Measurements from ENCODE around the gene FEM1C. TPM values are rescaled to one million over a fixed set of nuclear protein-coding genes. Genes with fewer than 3 reads are reported as not detected.

Gene FEM1C
- total and polyA plus RNA-seq, 3 experiments from 2014 or later = 2.9 to 14.7 (median 14.1) TPM

DNA sequence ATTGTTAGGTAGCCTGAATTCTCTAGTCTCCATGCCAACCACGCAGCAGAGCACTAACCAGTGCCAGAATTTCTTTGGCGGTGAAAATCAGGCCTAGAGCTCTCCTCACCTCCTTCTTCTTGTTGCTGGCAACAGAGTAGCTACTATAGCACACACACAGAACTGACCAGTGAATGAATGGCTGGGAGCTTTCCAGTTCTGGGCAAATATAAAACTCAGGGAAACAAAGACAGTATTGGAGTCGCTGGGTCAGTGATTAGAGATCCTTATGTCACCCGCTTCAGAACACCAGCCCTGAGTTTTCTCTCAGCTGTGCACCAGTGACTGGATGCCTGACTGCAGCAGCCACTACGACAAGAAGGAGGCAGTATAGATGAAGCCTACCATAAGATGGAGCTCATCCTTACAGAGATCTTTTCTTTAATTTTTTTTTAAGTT, 26.9 kb upstream of the FEM1C start:
- Mint-ChIP-seq H3K4me3 (no peak overlapping the region), H3K27ac (no peak overlapping the region), H3K9me3 (no peaks in the 10 kb centered on the region), H3K4me1 (no peaks in the 10 kb centered on the region), H3K27me3 (peaks cover 2 to 8% of the 10 kb centered on the region in 2 donors), H3K36me3 (peaks cover 0 to 3% (median 0%) of the 10 kb centered on the region in 3 donors)
- DNase-seq = no peak
- Histone ChIP-seq H3K27me3 (ENCODE audit: insufficient read depth, low read length, poor library complexity, severe bottlenecking) (no peaks in the 10 kb centered on the region), H3K4me1 (ENCODE audit: insufficient read depth, low read length) (no peaks in the 10 kb centered on the region), H3K4me3 (ENCODE audit: low read length) (no peak overlapping the region), H3K27ac (ENCODE audit: low read depth, low read length) (no peak overlapping the region), H3K36me3 (ENCODE audit: insufficient read depth, low read length) (no peaks in the 10 kb centered on the region), H3K9me3 (ENCODE audit: low read length) (no peaks in the 10 kb centered on the region)
- ChIA-PET CTCF (interaction anchor here (1.5 kb wide), 1 partner anchor 26 kb away, joined by 3 read pairs; no protein-coding TSS in a partner anchor), POLR2A (interaction anchor here (1.0 kb wide), 1 partner anchor 270 kb away, joined by 3 read pairs; the partner anchor contains the start of gene ATG12)

GRCh38 chr5:115568668-115569067, 24.1 kb upstream of the FEM1C start:
- Mint-ChIP-seq H3K4me3 (no peak overlapping the region), H3K27ac (no peak overlapping the region), H3K9me3 (no peaks in the 10 kb centered on the region), H3K4me1 (no peaks in the 10 kb centered on the region), H3K36me3 (peaks cover 0 to 3% (median 0%) of the 10 kb centered on the region in 3 donors), H3K27me3 (peaks cover 3 to 7% of the 10 kb centered on the region in 2 donors)
- H3K27me3 ChIP-seq (ENCODE audit: insufficient read depth, low read length, poor library complexity, severe bottlenecking) = no peaks in the 10 kb centered on the region
- ChIA-PET POLR2A (no interaction called here), CTCF (interaction anchor here (1.5 kb wide), 1 partner anchor 262 kb away, joined by 3 read pairs; no protein-coding TSS in a partner anchor)
- H3K27ac ChIP-seq (ENCODE audit: low read depth, low read length) = no peak overlapping the region
- H3K36me3 ChIP-seq (ENCODE audit: insufficient read depth, low read length) = no peaks in the 10 kb centered on the region
- no peak overlapping the region for H3K4me3 ChIP-seq (ENCODE audit: low read length)
- no peaks in the 10 kb centered on the region for H3K4me1 ChIP-seq (ENCODE audit: insufficient read depth, low read length)
- H3K9me3 ChIP-seq (ENCODE audit: low read length) = no peaks in the 10 kb centered on the region
- DNase-seq = no peak

- Mint-ChIP-seq H3K27ac (no peak overlapping the region), H3K4me3 (no peak overlapping the region), H3K27me3 (peaks cover 9 to 25% of the 10 kb centered on the region in 2 donors), H3K9me3 (peaks cover 0 to 6% (median 0%) of the 10 kb centered on the region in 5 donors), H3K36me3 (peaks cover 0 to 11% (median 0%) of the 10 kb centered on the region in 3 donors), H3K4me1 (no peaks in the 10 kb centered on the region)
- no peaks in the 10 kb centered on the region for H3K9me3 ChIP-seq (ENCODE audit: low read length)
- no peak for DNase-seq
- no peak overlapping the region for H3K27ac ChIP-seq (ENCODE audit: low read depth, low read length)
- no peak overlapping the region for H3K4me3 ChIP-seq (ENCODE audit: low read length)
- ChIA-PET CTCF (interaction anchor here (0.9 to 1.2 kb wide), 2 partner anchors 9 to 20 kb away, joined by 4 to 5 read pairs; no protein-coding TSS in a partner anchor), POLR2A (no interaction called here)
- no peaks in the 10 kb centered on the region for H3K36me3 ChIP-seq (ENCODE audit: insufficient read depth, low read length)
- peaks cover 3% of the 10 kb centered on the region for H3K27me3 ChIP-seq (ENCODE audit: insufficient read depth, low read length, poor library complexity, severe bottlenecking)
- H3K4me1 ChIP-seq (ENCODE audit: insufficient read depth, low read length) = no peaks in the 10 kb centered on the region
These were observed 20.7 kb upstream of the FEM1C start for GRCh38 chr5:115565233-115565632.

GRCh38 chr5:115561176-115561575, 16.6 kb upstream of the FEM1C start:
- peaks cover 0 to 6% (median 0%) of the 10 kb centered on the region in 5 donors for H3K9me3 Mint-ChIP-seq
- ChIA-PET CTCF (interaction anchor here (0.9 to 1.2 kb wide), 2 partner anchors 14 to 255 kb away, joined by 3 to 5 read pairs; no protein-coding TSS in a partner anchor), POLR2A (no interaction called here)
- H3K36me3 Mint-ChIP-seq = peaks cover 0 to 10% (median 0%) of the 10 kb centered on the region in 3 donors
- H3K4me1 Mint-ChIP-seq = no peaks in the 10 kb centered on the region
- H3K27me3 ChIP-seq (ENCODE audit: insufficient read depth, low read length, poor library complexity, severe bottlenecking) = peaks cover 3% of the 10 kb centered on the region
- H3K36me3 ChIP-seq (ENCODE audit: insufficient read depth, low read length) = no peaks in the 10 kb centered on the region
- no peak for DNase-seq
- H3K27ac ChIP-seq (ENCODE audit: low read depth, low read length) = no peak overlapping the region
- H3K9me3 ChIP-seq (ENCODE audit: low read length) = no peaks in the 10 kb centered on the region
- H3K27me3 Mint-ChIP-seq = peaks cover 9 to 28% of the 10 kb centered on the region in 2 donors
- H3K27ac Mint-ChIP-seq = no peak overlapping the region
- H3K4me3 ChIP-seq (ENCODE audit: low read length) = no peak overlapping the region
- H3K4me1 ChIP-seq (ENCODE audit: insufficient read depth, low read length) = no peaks in the 10 kb centered on the region
- H3K4me3 Mint-ChIP-seq = no peak overlapping the region

DNA sequence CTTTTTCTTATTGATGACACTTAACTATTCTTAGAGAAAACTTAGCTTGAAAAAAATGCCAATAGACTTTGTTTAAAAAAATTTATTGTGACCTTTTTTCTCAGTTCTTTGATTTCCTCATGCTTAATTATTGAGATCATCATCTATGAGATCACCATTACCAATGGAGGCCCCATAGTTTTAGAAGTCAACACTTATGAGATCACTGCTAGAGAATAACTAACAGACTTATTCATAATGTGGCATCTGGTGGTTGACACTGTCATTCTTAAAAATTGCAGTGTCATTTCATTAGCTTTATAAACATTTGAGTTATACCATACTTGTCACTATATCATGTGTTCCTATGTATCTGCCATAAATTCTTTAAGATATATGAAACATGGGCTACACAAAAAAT, 14.9 kb upstream of the FEM1C start:
- H3K4me1 Mint-ChIP-seq = no peaks in the 10 kb centered on the region
- peaks cover 0 to 6% (median 0%) of the 10 kb centered on the region in 5 donors for H3K9me3 Mint-ChIP-seq
- H3K36me3 Mint-ChIP-seq = peaks cover 0 to 10% (median 0%) of the 10 kb centered on the region in 3 donors
- no peak overlapping the region for H3K4me3 Mint-ChIP-seq
- Histone ChIP-seq H3K36me3 (ENCODE audit: insufficient read depth, low read length) (no peaks in the 10 kb centered on the region), H3K27me3 (ENCODE audit: insufficient read depth, low read length, poor library complexity, severe bottlenecking) (peaks cover 3% of the 10 kb centered on the region), H3K9me3 (ENCODE audit: low read length) (no peaks in the 10 kb centered on the region), H3K4me1 (ENCODE audit: insufficient read depth, low read length) (no peaks in the 10 kb centered on the region), H3K4me3 (ENCODE audit: low read length) (no peak overlapping the region), H3K27ac (ENCODE audit: low read depth, low read length) (no peak overlapping the region)
- no peak overlapping the region for H3K27ac Mint-ChIP-seq
- CTCF ChIA-PET = no interaction called here
- POLR2A ChIA-PET = no interaction called here
- no peak for DNase-seq
- peaks cover 10 to 24% of the 10 kb centered on the region in 2 donors for H3K27me3 Mint-ChIP-seq

DNA sequence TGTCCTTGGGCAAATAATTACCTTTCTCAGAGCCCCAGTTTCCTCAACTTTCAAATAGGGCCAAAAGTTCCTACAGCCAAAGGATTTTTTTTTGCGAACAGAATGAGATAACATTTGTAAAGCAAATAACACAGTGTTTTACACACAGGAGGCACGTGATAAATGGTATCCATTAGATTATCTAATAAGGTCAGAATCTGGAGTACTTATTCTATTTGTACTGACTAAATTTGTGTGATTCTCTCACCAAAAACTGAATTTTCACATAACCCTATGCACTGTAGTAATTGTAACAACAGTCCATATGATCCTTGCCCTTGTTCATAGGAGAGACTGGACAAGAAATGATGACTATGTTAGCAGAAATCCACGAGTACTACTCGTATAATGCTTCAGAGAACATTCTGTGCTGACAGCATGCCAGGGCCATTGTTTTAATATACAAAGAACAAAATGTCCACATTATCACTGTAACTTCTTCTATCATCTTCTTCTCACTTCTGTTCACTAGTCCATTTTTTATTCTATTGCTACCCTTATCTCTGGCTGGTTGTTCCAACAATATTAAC, 13.9 kb upstream of the FEM1C start:
- H3K4me1 Mint-ChIP-seq = no peaks in the 10 kb centered on the region
- no peak overlapping the region for H3K4me3 Mint-ChIP-seq
- ChIA-PET POLR2A (no interaction called here), CTCF (no interaction called here)
- H3K36me3 Mint-ChIP-seq = peaks cover 0 to 10% (median 0%) of the 10 kb centered on the region in 3 donors
- no peak for DNase-seq
- Histone ChIP-seq H3K4me3 (ENCODE audit: low read length) (no peak overlapping the region), H3K27me3 (ENCODE audit: insufficient read depth, low read length, poor library complexity, severe bottlenecking) (peaks cover 3% of the 10 kb centered on the region), H3K9me3 (ENCODE audit: low read length) (no peaks in the 10 kb centered on the region), H3K36me3 (ENCODE audit: insufficient read depth, low read length) (no peaks in the 10 kb centered on the region), H3K4me1 (ENCODE audit: insufficient read depth, low read length) (no peaks in the 10 kb centered on the region), H3K27ac (ENCODE audit: low read depth, low read length) (no peak overlapping the region)
- peaks cover 10 to 24% of the 10 kb centered on the region in 2 donors for H3K27me3 Mint-ChIP-seq
- H3K9me3 Mint-ChIP-seq = peaks cover 0 to 6% (median 0%) of the 10 kb centered on the region in 5 donors
- H3K27ac Mint-ChIP-seq = no peak overlapping the region

DNA sequence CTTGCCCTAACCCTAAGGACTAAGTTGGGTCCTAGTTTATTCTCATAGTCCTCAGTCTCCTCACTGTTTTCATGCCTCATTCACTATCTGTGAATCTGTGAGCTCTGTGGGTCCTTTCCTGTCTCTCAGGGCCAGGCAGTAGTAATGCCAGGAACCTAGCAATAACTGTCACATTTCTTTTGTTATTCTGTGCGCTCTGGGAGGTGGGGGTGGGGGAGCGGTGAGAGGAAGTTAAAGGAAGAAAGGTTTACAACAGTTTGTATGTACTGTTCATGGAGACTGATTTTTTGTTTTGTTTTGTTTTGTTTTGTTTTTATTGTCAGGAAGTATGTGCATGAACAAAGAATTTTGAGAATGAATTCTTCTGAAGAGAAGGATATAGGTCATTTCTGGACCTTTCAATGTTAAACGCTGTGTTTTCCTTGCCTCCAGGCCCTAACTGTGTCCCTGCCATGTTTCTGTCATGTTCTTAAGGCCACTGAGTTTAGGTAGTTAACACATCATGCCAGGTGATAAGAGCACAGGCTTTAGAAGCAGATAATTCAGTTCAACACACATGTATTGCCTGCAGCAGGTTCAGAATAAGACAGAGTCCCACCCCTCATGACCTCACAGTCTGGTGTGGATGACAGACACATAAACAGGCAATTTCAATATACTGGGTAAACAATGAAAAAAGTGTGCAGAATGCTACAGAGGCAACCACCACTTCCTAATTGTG, 13.3 kb upstream of the FEM1C start:
- H3K27ac ChIP-seq (ENCODE audit: low read depth, low read length) = no peak overlapping the region
- POLR2A ChIA-PET = no interaction called here
- peaks cover 3% of the 10 kb centered on the region for H3K27me3 ChIP-seq (ENCODE audit: insufficient read depth, low read length, poor library complexity, severe bottlenecking)
- no peak for DNase-seq
- H3K4me3 ChIP-seq (ENCODE audit: low read length) = no peak overlapping the region
- Mint-ChIP-seq H3K36me3 (peaks cover 0 to 10% (median 0%) of the 10 kb centered on the region in 3 donors), H3K4me3 (no peak overlapping the region), H3K27me3 (peaks cover 10 to 18% of the 10 kb centered on the region in 2 donors), H3K4me1 (no peaks in the 10 kb centered on the region), H3K9me3 (peaks cover 0 to 6% (median 0%) of the 10 kb centered on the region in 5 donors), H3K27ac (peak overlapping the region in 1 of 8 donors; percentile 62)
- H3K36me3 ChIP-seq (ENCODE audit: insufficient read depth, low read length) = no peaks in the 10 kb centered on the region
- CTCF ChIA-PET = no interaction called here
- no peaks in the 10 kb centered on the region for H3K9me3 ChIP-seq (ENCODE audit: low read length)
- no peaks in the 10 kb centered on the region for H3K4me1 ChIP-seq (ENCODE audit: insufficient read depth, low read length)

DNA sequence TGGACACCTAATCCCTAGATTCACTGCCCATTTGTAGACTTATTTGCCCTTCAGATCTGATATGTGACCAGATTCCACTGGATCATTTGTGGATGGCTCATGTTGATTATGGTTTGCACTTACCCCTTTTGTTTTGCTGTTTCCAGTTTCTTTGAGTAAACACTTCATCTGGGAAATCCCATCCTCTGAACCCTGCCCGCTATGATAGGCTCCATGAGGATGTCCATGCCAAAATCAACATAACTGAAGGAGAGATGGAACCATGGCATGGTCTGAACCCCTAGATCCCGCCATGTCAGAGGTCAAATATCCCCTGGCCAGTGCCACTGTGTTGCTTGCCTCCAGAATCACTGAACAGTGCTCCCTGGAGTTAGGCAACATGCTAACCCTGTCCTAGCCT, 11.7 kb upstream of the FEM1C start:
- Histone ChIP-seq H3K9me3 (ENCODE audit: low read length) (no peaks in the 10 kb centered on the region), H3K27me3 (ENCODE audit: insufficient read depth, low read length, poor library complexity, severe bottlenecking) (peaks cover 2% of the 10 kb centered on the region), H3K4me3 (ENCODE audit: low read length) (no peak overlapping the region), H3K4me1 (ENCODE audit: insufficient read depth, low read length) (no peaks in the 10 kb centered on the region), H3K36me3 (ENCODE audit: insufficient read depth, low read length) (no peaks in the 10 kb centered on the region), H3K27ac (ENCODE audit: low read depth, low read length) (no peak overlapping the region)
- Mint-ChIP-seq H3K4me3 (no peak overlapping the region), H3K9me3 (peaks cover 0 to 3% (median 0%) of the 10 kb centered on the region in 5 donors), H3K27ac (no peak overlapping the region), H3K36me3 (peaks cover 0 to 8% (median 0%) of the 10 kb centered on the region in 3 donors), H3K27me3 (peaks cover 14 to 21% of the 10 kb centered on the region in 2 donors), H3K4me1 (no peaks in the 10 kb centered on the region)
- ChIA-PET CTCF (no interaction called here), POLR2A (no interaction called here)
- no peak for DNase-seq
